Transverse colon (tissue), 3 donors: ENCODE measurements around the gene SLC5A9.

ENCODE experiments used
- POLR2A ChIP-seq: fragments of 450-650 bp; IDR thresholded peaks from one replicate; pipeline ENCODE4 v1.6.1; 2016; ENCODE audit warnings: antibody characterized with exemption, mild to moderate bottlenecking, moderate library complexity
- POLR2AphosphoS5 ChIP-seq, 3 donors: sonication (generic); formaldehyde crosslinking; IDR thresholded peaks; one replicate each; pipeline ENCODE4 v1.6.1; 2016; ENCODE audit warnings: antibody characterized with exemption in 3 of 3

DNA sequence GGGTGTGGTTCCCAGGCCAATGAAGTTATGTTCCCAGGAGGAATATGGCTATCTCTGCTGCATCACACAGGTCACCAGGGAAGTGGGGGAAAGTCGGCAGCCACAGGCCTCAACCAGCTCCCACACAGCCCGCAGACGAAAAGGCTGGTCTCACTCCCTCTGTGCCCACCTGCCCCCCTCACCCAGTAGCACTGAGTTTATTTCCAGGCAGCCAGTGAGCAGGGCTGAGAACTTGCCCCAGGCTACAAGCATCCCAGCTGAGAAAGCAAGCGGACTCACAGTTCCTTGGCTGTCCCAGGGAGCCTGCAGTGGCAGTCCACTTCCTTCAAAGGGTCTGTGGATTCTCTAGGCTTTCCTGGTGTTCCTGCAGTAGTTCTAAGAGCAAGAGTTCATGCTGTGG is 68.9 kb downstream of the SLC5A9 start:
- TF ChIP-seq POLR2AphosphoS5 (IDR thresholded peaks at IDR 0.05), result no peak
- TF ChIP-seq POLR2A, result no peak
